NCI-H748 treated with DMSO at 0.1 percent for 48 hours (cell line): ENCODE data around the gene COQ10A.
"Not testable (repeated sequence)": the region's sequence is repeated elsewhere in the genome, so short reads cannot be mapped to it uniquely, and the experiment has no call there.

Experiments
- DNase-seq: peaks from one replicate; lab custom pipeline; 2025; lab: John Stamatoyannopoulos, UW

Gene COQ10A

GRCh38 chr12:56243731-56244181, 23.0 kb upstream of the COQ10A start:
- DNase-seq = no peak

GRCh38 chr12:56244494-56244893, 22.2 kb upstream of the COQ10A start:
- no peak for DNase-seq

GRCh38 chr12:56247923-56248322, 18.8 kb upstream of the COQ10A start:
- no peak for DNase-seq

- DNase-seq = no peak
Measured at GRCh38 chr12:56248711-56249110, 18.0 kb upstream of the COQ10A start.

GRCh38 chr12:56252649-56253048, 14.1 kb upstream of the COQ10A start:
- DNase-seq = no peak

GRCh38 chr12:56253091-56253490, 13.7 kb upstream of the COQ10A start:
- DNase-seq = no peak

- DNase-seq = no peak
Measured at GRCh38 chr12:56255671-56256070, 11.1 kb upstream of the COQ10A start.

GRCh38 chr12:56256326-56256960, 10.3 kb upstream of the COQ10A start:
- DNase-seq = no peak

GRCh38 chr12:56257071-56257470, 9.7 kb upstream of the COQ10A start:
- DNase-seq = no peak

- DNase-seq = no peak
Measured at GRCh38 chr12:56257491-56258067, 9.2 kb upstream of the COQ10A start.

- DNase-seq = peak; percentile 36
Measured at GRCh38 chr12:56258068-56258819, 8.5 kb upstream of the COQ10A start, which contains the start of gene ANKRD52. TSS of gene ANKRD52 (minus strand) at chr12:56258384. CDS start at chr12:56258269, 115 bp downstream.

- no peak for DNase-seq
Measured at GRCh38 chr12:56258820-56259183, 7.9 kb upstream of the COQ10A start.

- no peak for DNase-seq
Measured at GRCh38 chr12:56260380-56260779, 6.4 kb upstream of the COQ10A start.

- DNase-seq = no peak
Measured at GRCh38 chr12:56260921-56261320, 5.8 kb upstream of the COQ10A start.

GRCh38 chr12:56261503-56262232, 5.1 kb upstream of the COQ10A start:
- DNase-seq = no peak

GRCh38 chr12:56262955-56263354, 3.8 kb upstream of the COQ10A start:
- not testable (repeated sequence) for DNase-seq

- DNase-seq = not testable (repeated sequence)
Measured at GRCh38 chr12:56266068-56266692, 562 bp upstream of the COQ10A start.

- no peak for DNase-seq
Measured at GRCh38 chr12:56267443-56268071, 815 bp downstream of the COQ10A start.

GRCh38 chr12:56271031-56271430, 4.3 kb downstream of the COQ10A start:
- DNase-seq = no peak

- DNase-seq = not testable (repeated sequence)
Measured at GRCh38 chr12:56272468-56272867, 5.7 kb downstream of the COQ10A start.

GRCh38 chr12:56274299-56274698, 7.6 kb downstream of the COQ10A start:
- DNase-seq = no peak

- DNase-seq = no peak
Measured at GRCh38 chr12:56278905-56279304, 12.2 kb downstream of the COQ10A start.
